HG02981 (cell line): Measurements from ENCODE around the gene INO80C.
"Not testable (repeated sequence)": the region's sequence is repeated elsewhere in the genome, so short reads cannot be mapped to it uniquely, and the experiment has no call there.

Experiments used
- ATAC-seq: cut with Tn5 transposase; IDR thresholded peaks from one replicate; pipeline ENCODE4 v1.9.1; 2021; ENCODE audit warnings: mild to moderate bottlenecking, moderate library complexity; ENCODE audit not compliant: unreplicated experiment

Gene INO80C

DNA sequence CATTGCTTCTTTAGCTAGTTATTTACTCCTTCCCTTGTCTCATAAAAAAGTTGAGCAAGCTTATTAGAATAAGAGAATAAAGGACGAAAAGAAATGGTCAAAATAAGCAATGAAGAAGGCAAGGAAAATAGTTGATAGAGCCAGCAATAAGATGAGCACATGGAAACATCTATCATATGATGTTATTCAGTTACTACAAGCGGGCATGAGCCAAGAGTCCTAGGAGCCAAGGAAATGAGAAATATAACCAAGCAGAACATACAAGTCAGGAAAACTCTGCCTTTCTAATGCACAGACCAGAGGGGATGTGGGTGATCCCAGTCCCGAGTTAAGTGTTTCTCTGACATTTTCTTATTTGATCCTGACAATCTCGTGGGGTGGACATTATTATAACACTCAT is 33.9 kb downstream of the INO80C start:
- no peak for ATAC-seq

- ATAC-seq, result no peak
These were observed 34.7 kb downstream of the INO80C start for GRCh38 chr18:35463050-35463449.

DNA sequence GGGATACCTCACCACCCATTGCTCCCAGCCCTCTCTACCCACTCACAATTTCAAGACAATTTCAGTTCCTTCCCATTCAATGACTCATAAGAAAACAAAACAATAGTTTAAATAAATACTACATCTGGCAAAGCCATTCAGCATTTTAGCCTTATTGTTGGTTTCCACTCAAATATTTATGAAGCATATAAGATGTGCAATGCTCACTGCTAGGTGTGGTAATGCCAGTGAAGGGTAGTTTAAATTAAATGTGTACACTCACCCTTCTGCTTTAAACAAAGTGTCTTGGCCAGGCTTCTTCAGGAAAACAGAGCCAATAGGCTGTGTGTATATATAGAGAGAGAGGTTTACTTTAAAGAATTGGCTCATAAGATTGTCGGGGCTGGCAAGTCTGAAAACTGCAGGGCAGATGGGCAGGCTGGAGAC is 37.0 kb downstream of the INO80C start:
- ATAC-seq, result no peak

GRCh38 chr18:35459997-35460396 is 37.8 kb downstream of the INO80C start:
- ATAC-seq, result no peak

DNA sequence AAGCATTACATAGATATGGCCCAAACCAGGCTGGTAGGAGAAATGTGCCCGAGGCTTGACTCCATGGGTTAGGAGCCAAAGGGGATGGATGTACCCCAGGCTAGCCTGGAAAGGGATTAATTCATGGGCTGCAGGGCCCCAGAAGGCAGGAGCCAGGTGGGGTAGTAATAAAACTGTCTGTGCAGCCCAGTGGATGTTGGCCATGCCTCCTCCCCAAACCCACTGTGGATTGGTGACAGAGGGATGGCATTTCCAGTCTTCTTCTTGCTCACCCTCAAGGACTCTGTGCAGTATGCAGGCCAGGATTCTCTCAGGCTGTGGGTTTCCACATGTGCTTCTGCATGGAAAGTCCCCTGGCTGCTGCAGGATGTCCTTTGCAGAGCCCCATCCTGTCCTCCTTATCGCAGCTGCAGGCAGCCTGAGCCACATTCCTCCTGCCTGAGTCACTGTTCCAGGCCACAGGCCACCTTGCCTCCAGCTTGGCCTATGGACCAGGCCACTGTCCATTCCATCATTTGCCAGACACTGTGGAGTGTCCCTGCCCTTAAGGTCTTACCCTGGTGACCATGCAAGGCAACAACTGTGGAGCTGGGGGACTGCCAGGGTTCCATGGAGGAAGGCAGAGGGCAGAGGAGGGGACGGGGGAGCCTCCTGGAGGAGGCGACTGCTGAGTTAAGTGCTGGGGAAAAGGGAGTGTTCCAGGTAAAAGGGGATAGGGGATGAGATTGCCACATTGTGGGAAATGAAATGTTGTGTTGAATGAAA is 38.9 kb downstream of the INO80C start:
- no peak for ATAC-seq

DNA sequence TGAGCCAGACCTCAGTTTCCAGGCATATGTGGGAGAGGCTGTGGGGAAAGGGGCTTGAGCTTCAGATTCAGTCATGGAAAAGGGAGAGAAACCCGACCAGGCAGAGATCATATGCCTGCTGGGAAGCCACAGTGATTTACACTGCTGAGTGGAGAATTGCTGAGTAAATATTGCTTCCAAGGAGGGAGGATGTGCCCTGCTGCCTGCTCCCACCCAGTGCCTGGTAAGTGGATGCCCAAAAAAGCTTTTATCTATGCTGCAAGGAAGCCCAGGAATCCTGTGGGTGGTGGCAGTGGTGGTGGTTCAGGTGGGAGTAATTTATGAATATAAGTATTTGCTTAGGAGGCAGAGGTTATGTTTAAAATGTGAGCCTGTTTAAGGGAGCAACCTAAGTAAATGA is 39.5 kb downstream of the INO80C start:
- ATAC-seq, result no peak

DNA sequence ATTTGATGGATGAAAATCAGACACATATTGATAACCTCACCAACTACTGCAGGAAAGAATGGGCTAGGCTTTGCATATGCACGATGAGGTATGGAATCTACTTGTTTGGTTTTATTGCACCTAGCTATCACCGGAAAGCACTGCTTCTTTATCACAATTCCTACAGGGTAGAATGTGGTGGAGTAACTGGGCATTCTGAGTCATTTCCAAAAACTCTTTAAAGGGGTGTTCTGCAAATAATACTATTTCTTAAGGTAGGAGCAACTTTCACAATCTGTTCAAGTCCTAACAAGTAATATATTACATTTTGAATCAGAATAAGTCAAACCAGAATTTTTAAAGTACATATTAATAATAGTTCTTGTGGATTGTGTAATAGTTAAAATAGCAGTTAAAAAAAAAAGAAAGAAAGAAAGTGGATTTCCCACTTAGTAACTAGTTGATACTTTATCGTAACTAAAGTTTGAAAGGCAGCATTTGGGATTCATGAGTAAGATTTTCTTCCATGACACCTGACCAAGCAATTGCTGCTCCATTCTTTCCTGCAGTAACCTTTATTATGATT is 40.5 kb downstream of the INO80C start:
- no peak for ATAC-seq

DNA sequence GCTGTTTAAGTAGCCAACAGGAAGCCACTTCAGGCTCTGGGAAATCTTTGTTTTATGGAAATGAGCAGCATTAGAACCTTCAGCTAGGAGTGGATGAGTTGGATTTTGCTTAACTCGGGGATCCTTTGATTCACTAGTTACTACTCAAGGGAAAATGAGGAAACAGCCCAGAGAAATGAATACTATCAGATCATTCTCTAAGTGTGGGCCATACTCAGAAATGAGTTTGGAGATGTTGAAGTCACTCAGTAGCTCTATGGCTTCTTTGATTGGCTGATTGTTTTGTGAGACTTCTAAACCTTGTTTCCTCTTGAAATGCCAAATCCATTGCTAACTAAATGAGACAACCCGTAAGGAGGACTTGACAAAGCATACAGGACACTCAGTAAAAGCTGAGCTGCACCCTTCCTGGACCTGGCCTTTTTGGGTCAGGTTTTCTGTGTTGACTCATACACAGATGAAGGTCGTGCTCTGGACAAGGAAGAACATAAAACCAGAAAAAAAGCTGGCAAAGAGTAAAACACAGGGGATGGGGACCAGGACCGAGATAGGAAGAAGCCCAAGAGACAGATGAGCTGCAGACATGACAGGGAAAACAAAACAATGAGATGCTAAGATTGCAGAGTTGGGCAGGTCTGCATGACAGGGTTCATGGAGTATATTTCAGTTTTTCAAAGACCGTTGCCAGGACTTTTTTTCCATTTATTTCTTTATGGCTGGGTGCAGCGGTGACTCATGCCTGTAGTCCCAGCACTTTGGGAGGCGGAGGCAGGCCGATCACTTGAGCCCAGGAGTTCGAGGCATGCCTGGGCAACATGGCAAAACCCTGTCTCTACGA is 41.6 kb downstream of the INO80C start:
- ATAC-seq, result no peak

- ATAC-seq, result no peak
These were observed 43.0 kb downstream of the INO80C start for GRCh38 chr18:35454803-35455202.

DNA sequence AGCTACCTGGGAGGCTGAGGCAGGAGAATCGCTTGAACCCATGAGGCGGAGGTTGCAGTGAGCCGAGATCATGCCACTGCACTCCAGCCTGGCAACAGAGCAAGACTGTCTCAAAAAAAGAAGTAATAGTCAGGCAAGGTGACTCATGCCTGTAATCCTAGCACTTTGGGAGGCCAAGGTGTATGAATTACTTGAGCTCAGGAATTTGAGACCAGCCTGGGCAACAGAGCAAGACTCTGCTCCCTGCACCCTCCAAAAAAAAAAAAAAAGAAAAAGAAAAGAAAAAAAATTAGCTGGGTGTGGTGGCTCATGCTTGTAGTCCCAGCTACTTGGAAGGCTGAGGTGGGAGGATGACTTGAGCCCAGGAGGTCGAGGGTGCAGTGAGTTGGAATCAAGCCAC is 44.7 kb downstream of the INO80C start:
- ATAC-seq, result not testable (repeated sequence)

GRCh38 chr18:35451916-35452315 is 45.8 kb downstream of the INO80C start:
- ATAC-seq, result no peak

- no peak for ATAC-seq
These were observed 46.7 kb downstream of the INO80C start for GRCh38 chr18:35451032-35451431.

DNA sequence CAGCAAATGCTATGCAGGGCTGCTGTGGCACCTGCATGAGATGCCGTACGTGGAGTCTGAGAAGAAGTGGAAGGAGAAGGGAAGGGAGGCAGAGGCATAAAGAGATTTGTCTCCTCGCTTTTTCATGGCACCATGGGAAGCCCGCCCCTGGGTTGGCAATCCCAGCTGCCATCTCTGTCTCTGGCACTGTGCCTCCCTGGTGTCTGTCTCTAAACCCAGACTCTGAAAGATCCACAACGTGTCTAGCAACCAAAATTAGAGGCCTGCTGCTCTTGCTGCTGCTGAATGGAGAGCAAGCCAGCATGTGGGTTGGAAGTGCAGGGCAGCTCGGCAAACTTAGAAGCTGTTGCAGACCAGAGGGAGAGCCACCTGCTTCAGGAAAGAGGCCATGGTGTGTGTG is 53.1 kb downstream of the INO80C start:
- no peak for ATAC-seq

- no peak for ATAC-seq
These were observed 53.9 kb downstream of the INO80C start for GRCh38 chr18:35443847-35444246.

DNA sequence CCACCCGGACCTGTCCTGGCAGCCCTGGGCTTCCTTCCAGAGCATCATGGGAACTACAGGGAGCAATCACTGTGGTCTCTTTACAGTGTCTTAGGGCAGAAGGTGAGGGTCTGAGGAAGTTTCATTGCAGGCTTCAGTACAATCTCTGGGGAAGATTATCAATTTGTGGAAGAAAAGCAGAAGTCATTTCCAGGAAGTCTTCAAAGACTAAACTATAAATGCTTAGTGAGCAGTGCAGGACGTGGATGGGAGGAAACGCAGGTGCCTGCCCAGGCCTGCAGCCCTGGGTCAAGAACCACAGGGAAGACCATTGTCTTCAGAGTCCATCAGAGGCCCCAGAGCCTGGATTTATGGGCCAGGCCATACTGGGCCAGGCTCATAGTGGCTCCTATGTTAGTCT is 54.3 kb downstream of the INO80C start:
- ATAC-seq, result no peak

DNA sequence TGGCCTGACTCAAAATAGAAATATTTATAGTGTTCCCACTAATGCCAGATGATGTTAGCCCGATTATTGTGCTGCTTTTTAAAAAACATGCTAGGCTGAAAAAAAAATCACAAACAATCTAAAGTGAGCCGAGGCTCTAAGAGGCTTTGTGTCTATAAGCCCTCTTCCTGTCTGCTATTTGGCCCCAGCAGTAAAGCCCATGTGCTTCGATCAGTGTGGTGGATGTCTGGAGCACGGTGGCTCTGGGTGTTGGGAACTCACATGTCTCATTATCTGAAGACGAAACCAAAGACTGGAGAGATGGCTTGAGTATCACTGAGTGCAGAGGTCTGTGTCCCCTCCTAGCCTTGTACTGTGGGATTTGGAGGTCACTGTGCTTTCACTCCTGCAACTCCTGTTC is 55.1 kb downstream of the INO80C start:
- no peak for ATAC-seq

DNA sequence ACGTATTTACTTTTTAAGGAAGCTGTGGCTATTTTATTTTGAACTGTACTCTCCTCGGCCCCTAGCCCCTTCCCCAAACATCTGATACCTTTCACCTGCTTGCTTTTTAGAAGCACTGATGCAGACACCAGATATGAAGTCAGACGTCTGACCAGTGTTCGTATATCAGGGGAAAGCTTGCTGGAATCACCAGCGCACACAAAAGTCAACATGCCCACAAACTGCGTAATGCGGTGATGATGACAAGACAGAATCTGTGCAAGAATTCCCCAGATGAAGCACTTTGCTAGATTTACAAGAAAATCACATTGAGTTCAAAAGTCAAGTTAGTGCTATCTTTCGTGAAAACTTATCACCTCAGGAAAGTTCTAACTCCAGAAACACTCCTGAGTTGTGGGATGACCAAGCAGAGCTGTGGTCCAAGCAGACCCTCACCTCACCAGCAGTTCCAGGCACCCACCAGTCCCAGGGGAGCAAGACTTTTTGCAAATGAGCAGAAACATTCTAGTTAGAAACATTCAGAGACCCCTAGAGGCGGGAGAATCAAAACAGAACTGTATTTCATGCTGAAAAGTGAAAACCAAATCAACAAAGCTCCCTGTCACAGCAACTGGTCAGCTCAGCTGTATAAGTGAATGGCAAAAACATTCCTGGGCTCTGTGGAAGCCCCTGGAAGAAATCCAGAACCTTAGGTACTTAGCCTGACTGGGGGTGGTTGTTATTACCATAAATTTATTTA is 55.7 kb downstream of the INO80C start:
- no peak for ATAC-seq

DNA sequence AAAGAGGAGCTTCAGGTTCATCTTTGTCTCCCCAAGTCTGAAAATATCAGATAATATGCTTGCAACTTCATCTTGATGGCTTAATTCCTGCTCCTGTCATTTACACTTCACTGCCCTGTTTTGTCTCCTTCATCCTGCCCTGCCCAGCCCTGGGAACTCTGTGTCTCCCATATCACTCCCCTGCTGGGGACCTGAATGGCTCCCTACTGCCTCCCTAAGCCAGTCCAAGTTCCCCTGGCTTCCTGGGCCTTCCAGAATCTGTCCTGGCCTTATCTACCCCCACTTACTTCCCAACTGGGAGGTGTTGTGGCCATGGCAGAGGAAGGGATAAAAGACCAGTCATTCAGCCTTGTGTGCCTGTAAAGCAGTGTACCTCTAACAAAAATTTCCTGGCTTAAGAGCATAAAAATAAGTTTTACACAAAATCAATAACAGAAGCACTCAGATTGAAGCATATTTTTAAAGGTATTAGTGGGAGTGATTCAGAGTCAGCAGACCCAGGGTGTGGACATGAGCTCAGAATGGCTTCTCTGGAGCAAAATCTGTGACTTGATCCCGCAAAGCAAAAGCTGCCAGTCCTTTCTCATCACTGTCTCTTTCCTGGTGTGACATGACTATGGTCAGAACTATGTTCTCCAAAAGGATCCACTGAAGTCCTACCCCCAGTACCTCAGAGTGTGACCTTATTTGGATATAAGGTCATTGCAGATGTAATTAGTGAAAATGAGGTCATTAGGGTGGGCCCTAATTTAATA is 59.1 kb downstream of the INO80C start:
- no peak for ATAC-seq

DNA sequence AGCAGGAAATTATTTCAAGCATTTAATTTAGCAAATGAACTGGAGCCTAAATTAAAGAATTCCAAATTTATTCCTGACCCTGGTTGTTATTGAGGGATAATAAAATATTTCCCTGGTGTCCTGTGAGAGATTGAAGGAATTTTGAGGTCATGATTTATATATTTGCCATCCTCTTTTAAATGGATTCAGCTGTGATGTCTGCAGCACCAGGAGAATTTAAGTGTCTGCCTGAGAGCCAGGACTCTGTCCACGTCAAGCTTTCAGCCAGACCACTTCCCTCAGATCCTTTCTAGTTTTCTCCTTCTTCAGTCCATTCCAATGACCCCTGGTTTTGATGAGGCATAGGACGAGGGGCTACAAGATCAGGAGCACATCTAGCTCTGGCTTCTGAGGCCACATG is 59.9 kb downstream of the INO80C start:
- no peak for ATAC-seq

- ATAC-seq, result no peak
These were observed 61.6 kb downstream of the INO80C start for GRCh38 chr18:35436076-35436649.
